ENCODE measurements around the gene EPHA3. TPM values are rescaled to one million over a fixed set of nuclear protein-coding genes. Genes with fewer than 3 reads are reported as not detected.

Gene EPHA3
- total and polyA plus RNA-seq, 2 donors (not counting 3 experiments of a cell fraction or from before 2014, with no cell fraction given), result not detected

DNA sequence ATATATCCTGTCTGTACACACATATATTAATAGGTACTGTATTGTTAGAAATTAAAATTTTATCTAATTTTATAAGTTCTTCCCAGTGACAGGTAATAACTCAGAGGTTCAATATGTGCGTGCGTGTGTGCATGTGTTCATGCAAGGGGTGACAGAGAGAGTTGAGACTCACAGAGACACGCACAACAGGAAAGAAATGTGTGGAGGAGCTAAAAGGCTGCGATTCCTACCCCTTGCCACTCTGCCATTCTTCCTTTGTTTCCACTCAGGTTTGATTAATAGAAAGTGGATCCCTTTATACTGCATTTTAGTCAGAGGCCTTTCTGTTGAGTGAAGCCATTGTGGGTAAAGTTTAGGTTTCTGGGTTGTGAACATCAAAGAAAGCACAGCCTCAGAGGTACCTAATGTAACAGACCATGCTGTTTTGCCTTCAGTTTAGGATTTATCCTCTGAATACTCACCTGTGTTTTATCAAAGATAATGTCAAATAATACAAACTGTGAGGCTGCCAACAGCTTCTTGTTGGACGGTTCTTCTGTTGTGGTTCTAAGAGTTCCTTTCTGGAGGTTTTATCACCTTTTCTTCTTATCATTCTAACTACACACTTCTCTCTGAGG is 182.3 kb downstream of the EPHA3 start:
- FAIRE-seq, result no peak
- H3K36me3 ChIP-seq (ENCODE audit: control insufficient read depth in 2 of 2, extremely low read depth in 1 of 2, insufficient read depth in 2 of 2, low read length in 2 of 2), result no peaks in the 10 kb centered on the region
- no peaks in the 10 kb centered on the region for H3K9me1 ChIP-seq (replicated peaks; ENCODE audit: control insufficient read depth, extremely low read depth, insufficient read depth, low read length)
- H2AFZ ChIP-seq (ENCODE audit: low read depth, low read length), result no peak overlapping the region
- intact Hi-C loops (cut with micrococcal nuclease) (no loop called here), dilution Hi-C loops (cut with MboI; ENCODE audit: extremely low pct_ligation_motif_present, low sequenced_read_pairs) (no loop called here)
- BruUV-seq (replicated peaks), result no TSS peak
- no peaks in the 10 kb centered on the region for H3K27me3 ChIP-seq (ENCODE audit: control insufficient read depth in 2 of 2, insufficient read depth in 2 of 2, low read length in 2 of 2)
- ChIA-PET POLR2A (no interaction called here), CTCF (no interaction called here)
- no peak overlapping the region for H3K4me2 ChIP-seq (ENCODE audit: insufficient read depth, low read length)
- no peak overlapping the region for H3K9ac ChIP-seq (replicated peaks; ENCODE audit: extremely low read depth, insufficient read depth, low read length)
- H3K4me3 ChIP-seq (replicated peaks in 1 of 3; ENCODE audit: insufficient read depth in 1 of 3, low read depth in 1 of 3, low read length in 3 of 3), result no peak overlapping the region
- H3K4me1 ChIP-seq (ENCODE audit: control insufficient read depth, extremely low read depth, insufficient read depth, low read length), result no peaks in the 10 kb centered on the region
- no peaks in the 10 kb centered on the region for H4K20me1 ChIP-seq (replicated peaks; ENCODE audit: control insufficient read depth, extremely low read depth, insufficient read depth, low read length)
- no peak overlapping the region for H3K27ac ChIP-seq (ENCODE audit: insufficient read depth, low read depth, low read length)
- TF ChIP-seq, protein P1, sequence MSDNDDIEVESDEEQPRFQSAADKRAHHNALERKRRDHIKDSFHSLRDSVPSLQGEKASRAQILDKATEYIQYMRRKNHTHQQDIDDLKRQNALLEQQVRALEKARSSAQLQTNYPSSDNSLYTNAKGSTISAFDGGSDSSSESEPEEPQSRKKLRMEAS (IDR thresholded peaks at IDR 0.05; ENCODE audit: insufficient read depth, insufficient read length), result no peak
- no peak for DNase-seq (ENCODE audit: low read depth, low spot score)
- no peaks in the 10 kb centered on the region for H3K9me3 ChIP-seq (replicated peaks; ENCODE audit: control insufficient read depth, insufficient read depth, low read length)
- H3K79me2 ChIP-seq (ENCODE audit: control insufficient read depth, insufficient read depth, low read length), result no peaks in the 10 kb centered on the region

DNA sequence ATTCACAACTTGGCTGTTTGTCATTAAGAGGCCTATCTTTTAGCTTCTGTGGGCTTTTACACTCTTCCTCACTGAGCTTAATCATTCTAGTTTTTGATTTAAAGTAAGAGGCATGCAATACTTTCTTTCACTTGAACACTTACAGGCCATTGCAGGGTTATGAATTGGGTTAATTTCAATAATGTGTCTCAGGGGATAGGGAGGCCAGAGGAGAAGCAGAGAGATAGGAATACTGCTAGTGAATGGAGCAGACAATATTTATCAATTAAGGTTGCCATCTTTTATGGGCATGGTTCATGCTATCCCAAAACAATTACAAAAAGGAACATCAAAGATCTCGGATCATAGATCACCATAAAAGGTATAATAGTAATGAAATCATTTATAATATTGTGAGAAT is 189.8 kb downstream of the EPHA3 start:
- Histone ChIP-seq H3K9me3 (replicated peaks; ENCODE audit: control insufficient read depth, insufficient read depth, low read length) (no peaks in the 10 kb centered on the region), H3K9me1 (replicated peaks; ENCODE audit: control insufficient read depth, extremely low read depth, insufficient read depth, low read length) (no peaks in the 10 kb centered on the region), H3K27me3 (ENCODE audit: control insufficient read depth in 2 of 2, insufficient read depth in 2 of 2, low read length in 2 of 2) (no peaks in the 10 kb centered on the region), H3K36me3 (ENCODE audit: control insufficient read depth in 2 of 2, extremely low read depth in 1 of 2, insufficient read depth in 2 of 2, low read length in 2 of 2) (no peaks in the 10 kb centered on the region), H4K20me1 (replicated peaks; ENCODE audit: control insufficient read depth, extremely low read depth, insufficient read depth, low read length) (no peaks in the 10 kb centered on the region), H3K79me2 (ENCODE audit: control insufficient read depth, insufficient read depth, low read length) (no peaks in the 10 kb centered on the region), H2AFZ (ENCODE audit: low read depth, low read length) (no peak overlapping the region), H3K4me3 (replicated peaks in 1 of 3; ENCODE audit: insufficient read depth in 1 of 3, low read depth in 1 of 3, low read length in 3 of 3) (no peak overlapping the region), H3K4me2 (ENCODE audit: insufficient read depth, low read length) (no peak overlapping the region), H3K9ac (replicated peaks; ENCODE audit: extremely low read depth, insufficient read depth, low read length) (no peak overlapping the region), H3K4me1 (ENCODE audit: control insufficient read depth, extremely low read depth, insufficient read depth, low read length) (no peaks in the 10 kb centered on the region), H3K27ac (ENCODE audit: insufficient read depth, low read depth, low read length) (no peak overlapping the region)
- FAIRE-seq, result no peak
- BruUV-seq (replicated peaks), result no TSS peak
- ChIA-PET POLR2A (no interaction called here), CTCF (interaction anchor here (0.6 kb wide), 1 partner anchor 125 kb away, joined by 3 read pairs; no protein-coding TSS in a partner anchor)
- no peak for DNase-seq (ENCODE audit: low read depth, low spot score)
- TF ChIP-seq FOS (IDR thresholded peaks at IDR 0.05; ENCODE audit: borderline replicate concordance, insufficient read depth, low read length), result no peak
- TF ChIP-seq, protein P2, sequence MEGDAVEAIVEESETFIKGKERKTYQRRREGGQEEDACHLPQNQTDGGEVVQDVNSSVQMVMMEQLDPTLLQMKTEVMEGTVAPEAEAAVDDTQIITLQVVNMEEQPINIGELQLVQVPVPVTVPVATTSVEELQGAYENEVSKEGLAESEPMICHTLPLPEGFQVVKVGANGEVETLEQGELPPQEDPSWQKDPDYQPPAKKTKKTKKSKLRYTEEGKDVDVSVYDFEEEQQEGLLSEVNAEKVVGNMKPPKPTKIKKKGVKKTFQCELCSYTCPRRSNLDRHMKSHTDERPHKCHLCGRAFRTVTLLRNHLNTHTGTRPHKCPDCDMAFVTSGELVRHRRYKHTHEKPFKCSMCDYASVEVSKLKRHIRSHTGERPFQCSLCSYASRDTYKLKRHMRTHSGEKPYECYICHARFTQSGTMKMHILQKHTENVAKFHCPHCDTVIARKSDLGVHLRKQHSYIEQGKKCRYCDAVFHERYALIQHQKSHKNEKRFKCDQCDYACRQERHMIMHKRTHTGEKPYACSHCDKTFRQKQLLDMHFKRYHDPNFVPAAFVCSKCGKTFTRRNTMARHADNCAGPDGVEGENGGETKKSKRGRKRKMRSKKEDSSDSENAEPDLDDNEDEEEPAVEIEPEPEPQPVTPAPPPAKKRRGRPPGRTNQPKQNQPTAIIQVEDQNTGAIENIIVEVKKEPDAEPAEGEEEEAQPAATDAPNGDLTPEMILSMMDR (IDR thresholded peaks at IDR 0.05; ENCODE audit: extremely low read depth in 1 of 2, insufficient read depth in 1 of 2, low read depth in 1 of 2, low read length in 2 of 2), result no peak
- TF ChIP-seq, protein P1 (IDR thresholded peaks at IDR 0.05; ENCODE audit: insufficient read depth, insufficient read length), result no peak
- TF ChIP-seq POLR2A (IDR thresholded peaks at IDR 0.05; ENCODE audit: low read depth, low read length), result no peak
- no peak for TF ChIP-seq POLR2AphosphoS5 (IDR thresholded peaks at IDR 0.05; ENCODE audit: insufficient read depth, low read depth, low read length)
- TF ChIP-seq GATA2 (IDR thresholded peaks at IDR 0.05; ENCODE audit: insufficient read depth, insufficient read length, low read depth, low read length), result no peak
- TF ChIP-seq JUN (IDR thresholded peaks at IDR 0.05; ENCODE audit: borderline replicate concordance, insufficient read depth, insufficient read length, low read depth), result no peak
- no peak for TF ChIP-seq EZH2 (IDR thresholded peaks at IDR 0.05; ENCODE audit: borderline replicate concordance, low read depth, low read length, severe bottlenecking)
- no peak for TF ChIP-seq MYC (IDR thresholded peaks at IDR 0.05; ENCODE audit: low read depth, low read length)
- dilution Hi-C loops (cut with MboI; ENCODE audit: extremely low pct_ligation_motif_present, low sequenced_read_pairs), result no loop called here
- intact Hi-C loops (cut with micrococcal nuclease), result no loop called here
